ENCODE data around the gene FFAR4.
A peak's percentile ranks its signal among the peaks of the same experiment; 100 is the strongest.
"Not testable (repeated sequence)": the region's sequence is repeated elsewhere in the genome, so short reads cannot be mapped to it uniquely, and the experiment has no call there.

FFAR4 gene

DNA sequence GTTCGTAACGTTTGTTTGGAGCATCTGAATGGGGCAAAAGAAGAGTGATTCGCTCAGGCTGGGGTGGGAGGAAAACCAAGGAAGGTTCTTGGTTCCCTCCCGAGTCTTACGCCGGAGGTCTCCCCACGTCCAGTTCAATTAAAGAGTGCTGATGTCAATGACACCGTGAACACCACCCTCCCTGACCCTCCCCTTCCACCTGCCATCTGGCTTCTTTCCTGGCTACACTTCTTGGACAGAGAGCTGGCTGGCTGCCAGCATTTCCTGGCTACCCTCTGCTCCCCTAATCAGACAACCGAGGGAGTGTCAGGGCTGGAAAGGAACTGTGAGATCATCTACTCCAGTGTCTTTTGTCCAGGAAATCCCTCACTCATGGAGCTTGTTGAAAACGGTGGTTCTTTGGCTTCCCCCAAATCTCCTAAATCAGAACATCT lies 24.1 kb upstream of the FFAR4 start:
- H3K9me3 ChIP-seq = no peaks in the 10 kb centered on the region
- H3K27ac ChIP-seq = no peak overlapping the region
- H3K36me3 ChIP-seq = no peaks in the 10 kb centered on the region
- intact Hi-C loops (cut with DNase I; ENCODE audit: low total_unique reads) = no loop called here
- peaks cover 0 to 7% (median 2%) of the 10 kb centered on the region in 4 donors for H3K4me1 ChIP-seq
- DNase-seq = no peak
- no peak for TF ChIP-seq CTCF (IDR thresholded peaks at IDR 0.05)
- H3K27me3 ChIP-seq = peaks cover 0 to 3% of the 10 kb centered on the region in 2 donors
- peak overlapping the region in 1 of 2 donors; percentile 26 for H3K4me3 ChIP-seq

GRCh38 chr10:93546995-93547394 lies 19.5 kb upstream of the FFAR4 start:
- H3K27ac ChIP-seq; H3K4me1 ChIP-seq; H3K36me3 ChIP-seq; H3K4me3 ChIP-seq; H3K9me3 ChIP-seq; intact Hi-C loops (cut with DNase I; ENCODE audit: low total_unique reads); DNase-seq; H3K27me3 ChIP-seq: not testable (repeated sequence)

DNA sequence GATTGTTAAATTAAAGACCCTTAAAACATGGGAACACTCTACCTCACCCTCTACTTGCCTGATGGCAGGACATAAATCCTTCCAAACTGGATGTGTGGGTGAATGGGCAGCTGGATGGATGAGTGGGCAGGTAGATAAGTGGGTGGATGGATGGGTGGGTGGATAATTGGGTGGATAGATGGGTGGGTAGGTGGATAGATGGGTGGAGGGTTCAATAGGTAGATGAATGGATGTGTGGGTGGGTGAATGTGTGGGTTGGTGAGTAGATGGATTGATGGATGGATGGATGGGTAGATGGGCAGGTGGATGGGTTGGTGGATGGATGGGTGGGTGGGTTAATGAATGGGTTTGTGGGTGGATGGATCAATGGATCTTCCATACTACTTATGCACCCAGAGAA lies 18.9 kb upstream of the FFAR4 start:
- Histone ChIP-seq H3K27ac (no peak overlapping the region), H3K4me1 (peaks cover 0 to under 1% (median 0%) of the 10 kb centered on the region in 4 donors), H3K36me3 (no peaks in the 10 kb centered on the region), H3K4me3 (no peak overlapping the region), H3K9me3 (no peaks in the 10 kb centered on the region), H3K27me3 (peaks cover 0 to 7% of the 10 kb centered on the region in 2 donors)
- no peak for DNase-seq
- TF ChIP-seq CTCF (IDR thresholded peaks at IDR 0.05) = no peak
- intact Hi-C loops (cut with DNase I; ENCODE audit: low total_unique reads) = no loop called here

GRCh38 chr10:93548376-93549071 lies 17.9 kb upstream of the FFAR4 start:
- no peak for DNase-seq
- no peaks in the 10 kb centered on the region for H3K36me3 ChIP-seq
- no peak overlapping the region for H3K4me3 ChIP-seq
- H3K27me3 ChIP-seq = peaks cover 0 to 7% of the 10 kb centered on the region in 2 donors
- no peaks in the 10 kb centered on the region for H3K4me1 ChIP-seq
- no peak for TF ChIP-seq CTCF (IDR thresholded peaks at IDR 0.05)
- intact Hi-C loops (cut with DNase I; ENCODE audit: low total_unique reads) = no loop called here
- H3K27ac ChIP-seq = no peak overlapping the region
- no peaks in the 10 kb centered on the region for H3K9me3 ChIP-seq

DNA sequence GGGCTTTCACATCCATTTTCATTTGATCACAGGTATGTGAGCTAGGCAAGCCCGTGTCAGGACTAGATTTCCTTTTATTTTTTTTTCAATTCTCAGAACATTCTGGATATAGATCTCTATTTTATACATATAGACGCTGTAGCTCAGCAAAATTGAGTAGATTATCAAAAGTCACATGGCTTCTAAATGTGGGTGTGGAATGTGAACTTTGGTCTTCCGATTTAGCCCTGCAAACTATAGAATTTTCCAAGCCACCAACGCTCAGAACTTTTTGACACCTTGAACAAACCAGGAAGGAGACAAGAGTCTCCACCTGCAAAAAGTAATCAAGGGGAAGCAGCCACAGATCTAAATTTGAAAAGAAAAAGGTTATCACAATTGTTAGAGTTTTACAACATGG lies 15.9 kb upstream of the FFAR4 start:
- Histone ChIP-seq H3K27ac (no peak overlapping the region), H3K27me3 (peaks cover 0 to 4% of the 10 kb centered on the region in 2 donors)
- intact Hi-C loops (cut with DNase I; ENCODE audit: low total_unique reads) = no loop called here

More for the DNA sequence above, 15.9 kb upstream of the FFAR4 start:
- TF ChIP-seq CTCF (IDR thresholded peaks at IDR 0.05) = no peak
- Histone ChIP-seq H3K4me3 (no peak overlapping the region), H3K4me1 (no peaks in the 10 kb centered on the region), H3K9me3 (no peaks in the 10 kb centered on the region), H3K36me3 (no peaks in the 10 kb centered on the region)
- no peak for DNase-seq
